GM19025 (cell line): ENCODE results near the gene LYL1.

Experiments
- ATAC-seq: cut with Tn5 transposase; IDR thresholded peaks from one replicate; pipeline ENCODE4 v1.9.1; 2021; ENCODE audit warnings: mild to moderate bottlenecking, low read depth, moderate library complexity; ENCODE audit not compliant: unreplicated experiment

LYL1 gene

DNA sequence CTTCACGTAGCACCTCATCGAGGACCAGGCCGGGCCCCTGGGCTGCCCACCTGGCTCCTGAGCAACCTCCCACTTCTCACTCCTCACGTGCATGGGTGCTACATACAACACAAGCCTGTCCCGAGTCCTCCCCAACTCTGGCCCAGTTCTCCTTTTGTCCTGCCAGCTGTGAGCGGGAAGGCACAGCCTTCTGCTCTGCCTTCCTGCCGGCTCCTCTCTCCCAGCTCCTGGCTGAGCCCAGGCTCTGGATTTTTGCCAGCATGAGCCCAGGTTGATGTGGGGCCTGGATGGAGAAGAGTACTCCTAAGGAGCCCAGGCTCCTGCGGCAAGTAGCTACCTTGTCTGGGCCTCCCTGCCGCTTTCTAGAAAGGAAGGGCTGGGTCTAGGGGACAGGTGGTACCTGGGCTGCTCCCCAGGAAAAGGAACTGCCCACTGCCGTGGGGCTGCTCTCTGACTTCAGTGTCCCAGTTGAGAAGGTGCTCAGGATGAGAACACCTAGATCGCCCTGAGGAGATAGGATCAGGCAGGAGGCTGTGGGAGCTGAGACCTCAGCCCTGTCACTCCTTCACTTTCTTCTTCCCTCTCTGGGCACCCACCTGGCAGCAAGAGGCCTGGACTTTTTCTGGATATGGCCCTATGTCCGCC is 23.6 kb downstream of the LYL1 start:
- no peak for ATAC-seq

DNA sequence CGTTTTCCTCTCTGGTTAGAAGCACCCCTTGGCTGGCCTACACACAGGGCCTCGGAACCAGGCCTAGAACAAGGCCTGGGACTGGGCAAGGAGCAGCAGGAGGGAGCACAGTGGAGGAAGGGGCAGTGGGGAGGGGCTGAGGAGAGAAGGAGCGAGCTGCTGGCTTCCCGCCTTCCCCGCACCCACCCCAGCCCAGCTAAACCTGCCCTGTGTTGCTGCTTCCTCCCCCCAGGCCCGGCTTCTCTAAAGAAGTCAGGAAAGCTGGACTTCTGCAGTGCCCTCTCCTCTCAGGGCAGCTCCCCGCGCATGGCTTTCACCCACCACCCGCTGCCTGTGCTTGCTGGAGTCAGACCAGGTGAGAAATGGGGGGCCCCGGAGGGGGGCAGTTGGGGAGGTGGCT is 24.3 kb downstream of the LYL1 start:
- ATAC-seq, result no peak

DNA sequence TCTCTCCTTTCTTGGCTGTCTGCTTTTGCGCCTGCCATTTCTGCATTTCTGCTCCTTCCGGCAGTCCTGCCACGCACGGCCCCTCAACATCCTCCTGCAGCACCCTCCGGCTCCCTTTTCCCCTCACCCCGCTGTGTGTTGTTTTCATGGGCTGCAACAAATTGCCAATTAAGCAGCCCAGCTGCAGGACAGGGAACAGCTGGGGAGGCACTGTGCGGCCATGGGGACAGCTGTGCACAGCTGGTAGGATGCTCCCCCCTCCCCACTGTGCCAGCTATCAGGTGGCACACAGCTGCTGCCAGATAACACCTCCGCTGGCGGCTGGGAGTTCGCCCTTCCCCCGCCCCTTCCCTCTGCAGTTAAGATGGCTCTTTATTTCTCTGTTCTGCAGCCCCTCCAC is 25.4 kb downstream of the LYL1 start:
- no peak for ATAC-seq

- no peak for ATAC-seq
These were observed 25.9 kb downstream of the LYL1 start for GRCh38 chr19:13076787-13077186.

- ATAC-seq, result no peak
These were observed 26.3 kb downstream of the LYL1 start for GRCh38 chr19:13076320-13076719.

- no peak for ATAC-seq
These were observed 28.3 kb downstream of the LYL1 start for GRCh38 chr19:13074378-13074777.

DNA sequence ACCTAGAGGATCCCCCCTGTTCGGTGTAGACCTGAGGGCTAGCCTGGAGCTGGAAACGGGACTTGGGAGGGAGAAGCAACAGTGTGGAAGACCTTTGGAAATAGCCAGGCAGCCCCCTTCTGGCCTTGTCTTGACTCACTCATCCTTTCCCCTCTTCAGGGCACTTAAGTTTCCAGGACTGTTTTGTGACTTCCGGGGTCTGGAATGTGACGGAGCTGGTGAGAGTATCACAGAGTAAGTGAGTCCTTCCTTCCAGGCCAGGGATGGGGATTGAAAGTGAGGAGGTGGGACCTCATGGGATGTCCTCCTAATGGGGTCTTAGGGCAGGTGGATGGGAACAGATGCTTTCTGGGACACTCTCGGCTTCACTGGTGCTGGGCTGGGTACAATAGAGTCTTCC is 29.4 kb downstream of the LYL1 start:
- ATAC-seq, result no peak

- no peak for ATAC-seq
These were observed 30.3 kb downstream of the LYL1 start for GRCh38 chr19:13072188-13072908.

DNA sequence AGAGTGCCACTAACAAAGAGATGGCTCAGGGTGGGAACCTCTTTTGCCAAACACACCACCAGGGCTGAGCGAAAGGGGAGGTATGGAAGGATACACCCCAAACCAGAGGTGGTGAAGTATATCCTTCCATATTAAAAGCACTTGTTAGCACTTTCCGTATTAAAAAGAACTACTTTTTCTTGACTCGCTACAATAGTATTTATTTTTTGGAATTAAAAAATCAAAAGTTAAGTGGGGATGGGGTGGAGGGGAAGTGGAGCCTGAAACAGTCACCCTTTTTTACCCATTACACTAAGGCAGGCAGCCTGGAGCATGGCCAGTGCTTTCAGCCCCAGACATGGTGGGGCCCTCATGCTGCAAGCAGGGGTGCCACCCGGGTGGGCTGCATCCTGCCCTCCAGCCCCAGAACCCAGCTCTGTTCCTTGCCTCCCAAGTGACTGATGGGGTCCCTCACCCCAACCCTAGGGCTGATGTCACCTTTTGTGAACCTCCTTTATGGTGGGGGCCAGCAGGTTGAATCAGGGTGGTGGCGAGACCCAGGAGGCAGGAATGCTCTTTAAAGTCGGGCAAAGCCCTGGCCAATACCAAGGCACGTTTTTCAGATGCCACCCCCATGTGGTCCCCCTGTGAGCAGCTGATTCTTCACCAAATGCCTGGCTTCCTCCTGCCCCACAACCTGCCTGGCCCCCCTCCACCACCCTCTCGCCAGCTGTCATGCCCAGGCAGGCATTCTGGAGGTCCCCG is 31.0 kb downstream of the LYL1 start:
- no peak for ATAC-seq

DNA sequence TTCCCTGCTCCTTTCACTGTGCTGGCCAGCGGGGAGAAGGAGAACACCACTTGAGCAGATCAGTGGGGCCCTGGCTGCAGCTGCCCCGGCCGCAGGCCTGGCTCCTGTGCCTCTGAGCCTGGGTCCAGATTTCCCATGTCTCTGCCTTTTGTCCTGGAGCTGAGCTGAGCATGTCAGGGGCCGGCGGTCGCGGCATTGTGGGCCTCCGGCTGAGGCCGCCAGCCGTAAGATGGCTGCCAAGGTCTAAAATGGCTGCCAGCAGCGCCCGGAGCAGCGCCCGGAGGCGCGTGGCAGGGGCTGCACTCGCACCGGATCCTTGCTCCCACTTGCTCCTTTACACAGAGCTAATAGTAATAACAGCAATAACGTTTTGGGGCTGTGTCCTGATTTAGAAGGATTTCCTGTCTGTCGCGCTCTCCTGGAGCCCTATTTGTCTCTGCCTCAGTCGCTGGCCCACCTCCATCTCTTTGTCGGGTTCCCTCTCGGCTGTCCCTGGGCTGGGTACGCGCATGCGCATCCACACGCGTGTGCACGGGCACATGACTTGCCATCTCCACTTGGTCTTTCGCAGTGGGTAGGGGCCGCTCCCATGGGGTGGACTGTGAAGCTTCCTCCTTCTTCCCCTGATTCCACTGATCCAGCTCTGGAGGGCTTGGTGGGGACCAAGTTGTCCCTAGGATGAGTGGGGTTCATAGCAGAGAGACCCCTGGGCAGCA is 32.1 kb downstream of the LYL1 start:
- ATAC-seq, result no peak

- ATAC-seq, result no peak
These were observed 33.0 kb downstream of the LYL1 start for GRCh38 chr19:13069415-13070359.

- ATAC-seq, result no peak
These were observed 34.4 kb downstream of the LYL1 start for GRCh38 chr19:13068085-13068846.

- no peak for ATAC-seq
These were observed 35.5 kb downstream of the LYL1 start for GRCh38 chr19:13066933-13067807.

DNA sequence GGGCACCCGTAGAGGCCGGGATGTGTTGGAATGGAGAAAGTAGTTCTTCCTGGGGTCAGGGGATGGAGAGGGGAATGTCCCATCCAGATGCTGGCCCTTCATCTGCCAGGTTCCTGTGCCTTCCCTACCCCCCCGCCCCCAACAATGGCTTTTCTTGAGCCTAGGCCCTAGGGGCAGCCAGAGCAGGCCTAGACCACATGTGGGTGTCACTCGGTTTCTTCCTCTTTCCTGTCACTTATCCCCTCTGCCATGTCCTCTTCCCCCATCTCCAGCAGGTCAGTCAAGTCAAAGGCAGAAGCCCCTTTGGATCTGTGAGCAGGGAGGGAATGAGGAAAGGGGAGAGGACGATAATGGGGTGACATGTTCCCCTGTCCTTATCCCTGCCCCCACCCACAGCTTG is 36.4 kb downstream of the LYL1 start:
- ATAC-seq, result no peak

DNA sequence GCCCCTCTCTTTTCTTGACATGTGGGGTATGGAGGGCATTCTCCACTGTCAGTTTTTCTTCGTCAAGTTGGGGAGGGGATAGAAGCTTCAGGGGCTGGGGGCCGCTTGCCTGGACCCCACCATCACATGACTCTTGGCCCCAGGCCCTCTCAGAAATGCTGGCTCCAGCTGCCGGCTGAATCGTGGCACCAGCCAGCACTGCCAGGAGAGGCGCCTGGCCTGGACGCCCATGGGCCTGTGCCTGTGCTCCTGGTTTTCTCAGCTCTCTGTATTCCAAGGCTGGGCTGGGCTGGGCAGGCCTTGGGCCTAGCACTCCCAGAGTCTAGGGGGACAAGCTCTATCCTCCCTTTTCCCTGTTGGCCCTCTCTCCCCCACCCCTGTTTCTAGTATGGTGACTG is 38.6 kb downstream of the LYL1 start:
- ATAC-seq, result no peak

DNA sequence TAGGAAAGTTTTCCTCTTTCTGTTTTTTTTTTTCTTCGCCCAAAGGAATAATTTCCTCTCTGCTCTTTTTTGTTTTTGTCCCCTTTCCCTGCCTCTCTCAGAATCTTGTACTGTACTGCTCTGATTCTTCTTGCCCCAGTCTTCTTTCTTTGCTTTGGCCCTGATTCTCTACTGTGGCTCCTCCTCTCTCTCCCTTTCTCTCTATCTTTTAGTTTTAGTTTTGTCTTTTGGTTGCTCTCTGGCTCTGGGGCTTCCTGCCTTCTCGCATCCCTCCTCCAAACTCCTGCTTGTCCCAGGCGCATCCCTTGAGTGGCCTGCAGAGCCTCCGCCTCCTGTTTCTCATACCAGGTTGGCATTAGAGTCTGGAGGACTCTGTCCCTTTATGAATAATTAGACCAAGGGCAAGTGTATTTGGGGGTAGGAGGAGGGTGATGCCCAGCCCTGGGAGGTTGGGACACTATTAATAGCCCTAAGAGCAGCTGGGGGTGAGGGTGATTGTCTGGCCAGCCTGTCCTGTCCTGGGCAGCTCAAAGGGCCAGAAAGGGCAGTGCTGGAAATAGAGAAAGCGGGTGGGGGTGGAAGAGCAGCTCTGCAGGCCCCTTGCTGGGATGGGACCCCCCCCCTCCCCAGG is 39.1 kb downstream of the LYL1 start:
- ATAC-seq, result no peak

- no peak for ATAC-seq
These were observed 40.3 kb downstream of the LYL1 start for GRCh38 chr19:13062317-13062716.
